MM.1S (cell line): ENCODE data around the gene DOK6.

ENCODE experiments used
- DNase-seq: peaks from one replicate; pipeline ENCODE4 v3.0.0-alpha.2; 2015
- H2AFZ ChIP-seq: fragments of 300-600 bp; sonication (generic); 2 replicates; pipeline ENCODE4 v1.6.0; 2016; ENCODE audit warnings: antibody characterized with exemption, low read length
- H3F3A ChIP-seq: fragments of 300-600 bp; sonication (generic); 2 replicates; pipeline ENCODE4 v1.6.1; 2016; ENCODE audit warnings: mild to moderate bottlenecking, antibody characterized with exemption, low read length, moderate library complexity, mixed read lengths; ENCODE audit not compliant: insufficient read depth
- H3K27ac ChIP-seq: fragments of 300-600 bp; sonication (generic); 2 replicates; pipeline ENCODE4 v1.5.1; 2016; ENCODE audit warnings: mild to moderate bottlenecking, low read length
- H3K27me3 ChIP-seq: fragments of 300-600 bp; sonication (generic); replicated peaks from 2 replicates; pipeline ENCODE4 v1.6.0; 2016; ENCODE audit warnings: low read length; ENCODE audit not compliant: insufficient read depth
- H3K36me3 ChIP-seq: fragments of 300-600 bp; sonication (generic); replicated peaks from 2 replicates; pipeline ENCODE4 v1.6.1; 2016; ENCODE audit warnings: mild to moderate bottlenecking, low read length, mixed read lengths; ENCODE audit not compliant: insufficient read depth
- H3K4me1 ChIP-seq: fragments of 300-600 bp; sonication (generic); 2 replicates; pipeline ENCODE4 v1.6.1; 2016; ENCODE audit warnings: low read length, mixed read lengths
- H3K4me2 ChIP-seq: fragments of 300-600 bp; sonication (generic); 2 replicates; pipeline ENCODE4 v1.6.0; 2016; ENCODE audit warnings: low read depth, low read length
- H3K4me3 ChIP-seq: fragments of 300-600 bp; sonication (generic); 2 replicates; pipeline ENCODE4 v1.5.1; 2016; ENCODE audit warnings: low read length, mixed read lengths
- H3K79me2 ChIP-seq: fragments of 300-600 bp; sonication (generic); 2 replicates; pipeline ENCODE4 v1.6.1; 2016; ENCODE audit warnings: mixed run types, low read length, mixed read lengths
- H3K9ac ChIP-seq: fragments of 300-600 bp; sonication (generic); 2 replicates; pipeline ENCODE4 v1.6.1; 2016; ENCODE audit warnings: low read length, mixed read lengths
- H3K9me2 ChIP-seq: fragments of 300-600 bp; sonication (generic); replicated peaks from 2 replicates; pipeline ENCODE4 v1.6.1; 2016; ENCODE audit warnings: mild to moderate bottlenecking, low read length, mixed read lengths; ENCODE audit not compliant: insufficient read depth
- H3K9me3 ChIP-seq: fragments of 300-600 bp; sonication (generic); replicated peaks from 2 replicates; pipeline ENCODE4 v1.6.1; 2016; ENCODE audit warnings: mild to moderate bottlenecking, low read length, mixed read lengths; ENCODE audit not compliant: insufficient read depth
- H4K20me1 ChIP-seq: fragments of 300-600 bp; sonication (generic); 2 replicates; pipeline ENCODE4 v1.6.1; 2016; ENCODE audit warnings: mild to moderate bottlenecking, low read length, moderate library complexity, mixed read lengths; ENCODE audit not compliant: insufficient read depth
- CTCF ChIP-seq: fragments of 300-600 bp; sonication (generic); IDR thresholded peaks from 2 replicates; pipeline ENCODE4 v1.5.1; 2016; ENCODE audit warnings: antibody characterized with exemption, low read length, mixed read lengths
- EZH2 ChIP-seq: fragments of 300-600 bp; sonication (generic); optimal IDR thresholded peaks from 2 replicates; pipeline ENCODE3; 2017; ENCODE audit warnings: low read depth, mild to moderate bottlenecking, antibody characterized with exemption, low read length, mixed read lengths
- EZH2phosphoT487 ChIP-seq: fragments of 300-600 bp; sonication (generic); IDR thresholded peaks from 2 replicates; pipeline ENCODE4 v1.6.1; 2018; ENCODE audit warnings: antibody characterized with exemption, low read length

DOK6 gene

GRCh38 chr18:69367104-69367503 is 33.6 kb upstream of the DOK6 start:
- H3K27ac ChIP-seq: no peak overlapping the region
- H4K20me1 ChIP-seq: no peaks in the 10 kb centered on the region
- no peaks in the 10 kb centered on the region for H3F3A ChIP-seq
- H3K79me2 ChIP-seq: no peaks in the 10 kb centered on the region
- no peak overlapping the region for H3K9ac ChIP-seq
- H2AFZ ChIP-seq: no peak overlapping the region
- H3K27me3 ChIP-seq: no peaks in the 10 kb centered on the region
- TF ChIP-seq EZH2 (no peak), CTCF (no peak), EZH2phosphoT487 (no peak)
- no peaks in the 10 kb centered on the region for H3K9me2 ChIP-seq
- DNase-seq: no peak
- H3K4me2 ChIP-seq: no peak overlapping the region
- no peaks in the 10 kb centered on the region for H3K9me3 ChIP-seq
- no peak overlapping the region for H3K4me3 ChIP-seq
- no peaks in the 10 kb centered on the region for H3K4me1 ChIP-seq
- no peaks in the 10 kb centered on the region for H3K36me3 ChIP-seq

- no peak overlapping the region for H3K27ac ChIP-seq
- H3K79me2 ChIP-seq: no peaks in the 10 kb centered on the region
- no peaks in the 10 kb centered on the region for H3K4me1 ChIP-seq
- H3K9me2 ChIP-seq: no peaks in the 10 kb centered on the region
- no peaks in the 10 kb centered on the region for H4K20me1 ChIP-seq
- no peak overlapping the region for H2AFZ ChIP-seq
- H3K4me2 ChIP-seq: no peak overlapping the region
- H3K9ac ChIP-seq: no peak overlapping the region
- no peaks in the 10 kb centered on the region for H3K36me3 ChIP-seq
- H3F3A ChIP-seq: no peaks in the 10 kb centered on the region
- DNase-seq: no peak
- H3K27me3 ChIP-seq: no peaks in the 10 kb centered on the region
- H3K4me3 ChIP-seq: no peak overlapping the region
- H3K9me3 ChIP-seq: no peaks in the 10 kb centered on the region
- TF ChIP-seq EZH2 (no peak), EZH2phosphoT487 (no peak), CTCF (no peak)
Measured at GRCh38 chr18:69371729-69372128, 29.0 kb upstream of the DOK6 start.

GRCh38 chr18:69380324-69380723 is 20.4 kb upstream of the DOK6 start:
- H3K27me3 ChIP-seq: no peaks in the 10 kb centered on the region
- DNase-seq: no peak
- TF ChIP-seq EZH2phosphoT487 (no peak), EZH2 (no peak), CTCF (no peak)
- no peaks in the 10 kb centered on the region for H4K20me1 ChIP-seq
- H3K36me3 ChIP-seq: no peaks in the 10 kb centered on the region
- H3K9ac ChIP-seq: no peak overlapping the region
- no peaks in the 10 kb centered on the region for H3K79me2 ChIP-seq
- no peaks in the 10 kb centered on the region for H3K9me3 ChIP-seq
- no peak overlapping the region for H2AFZ ChIP-seq
- no peaks in the 10 kb centered on the region for H3F3A ChIP-seq
- H3K4me3 ChIP-seq: no peak overlapping the region
- H3K27ac ChIP-seq: no peak overlapping the region
- no peaks in the 10 kb centered on the region for H3K9me2 ChIP-seq
- no peak overlapping the region for H3K4me2 ChIP-seq
- no peaks in the 10 kb centered on the region for H3K4me1 ChIP-seq
